SK-N-SH treated with all-trans-retinoic acid at 6 μM for 48 hours (cell line): ENCODE measurements around the gene INO80B.

ENCODE experiments used
- ATAC-seq: fragments of 200-7000 bp; cut with Tn5 transposase; 3 replicates; pipeline ENCODE4 v1.9.1; 2020; ENCODE audit warnings: mild to moderate bottlenecking, moderate library complexity
- ARNTL ChIP-seq: fragments of 450-650 bp; formaldehyde crosslinking; IDR thresholded peaks from 2 replicates; pipeline ENCODE4 v1.5.0; 2020; ENCODE audit warnings: low read depth, mild to moderate bottlenecking, moderate library complexity, borderline replicate concordance
- CSDC2 ChIP-seq: fragments of 250-450 bp; sonication (Bioruptor Pico); IDR thresholded peaks from 2 replicates; pipeline ENCODE4 v1.5.0; 2020; ENCODE audit warnings: mild to moderate bottlenecking, moderate library complexity
- ISL1 ChIP-seq: fragments of 250-450 bp; sonication (Bioruptor Pico); IDR thresholded peaks from 2 replicates; pipeline ENCODE4 v2.1.2; 2022; ENCODE audit warnings: mild to moderate bottlenecking, moderate library complexity
- SNAI2 ChIP-seq: fragments of 250-450 bp; sonication (Bioruptor Pico); IDR thresholded peaks from 2 replicates; pipeline ENCODE4 v1.5.0; 2020; ENCODE audit warnings: mild to moderate bottlenecking, moderate library complexity
- ZC3H10 ChIP-seq: fragments of 250-450 bp; sonication (Bioruptor Pico); IDR thresholded peaks from 2 replicates; pipeline ENCODE4 v1.5.1; 2021; ENCODE audit warnings: mild to moderate bottlenecking, moderate library complexity
- ZFP3 ChIP-seq: fragments of 250-450 bp; sonication (Bioruptor Pico); IDR thresholded peaks from 2 replicates; pipeline ENCODE4 v1.5.0; 2020; ENCODE audit warnings: mild to moderate bottlenecking, moderate library complexity
- TF ChIP-seq, protein P1 (sequence below): fragments of 250-450 bp; sonication (Bioruptor Pico); IDR thresholded peaks from 2 replicates; pipeline ENCODE4 v1.8.0; 2020; ENCODE audit warnings: mild to moderate bottlenecking, moderate library complexity, borderline replicate concordance

Gene INO80B

GRCh38 chr2:74505448-74506246, 50.8 kb downstream of the INO80B start:
- TF ChIP-seq ISL1 (CRISPR knock-in tag), result no peak
- ATAC-seq, result no peak

DNA sequence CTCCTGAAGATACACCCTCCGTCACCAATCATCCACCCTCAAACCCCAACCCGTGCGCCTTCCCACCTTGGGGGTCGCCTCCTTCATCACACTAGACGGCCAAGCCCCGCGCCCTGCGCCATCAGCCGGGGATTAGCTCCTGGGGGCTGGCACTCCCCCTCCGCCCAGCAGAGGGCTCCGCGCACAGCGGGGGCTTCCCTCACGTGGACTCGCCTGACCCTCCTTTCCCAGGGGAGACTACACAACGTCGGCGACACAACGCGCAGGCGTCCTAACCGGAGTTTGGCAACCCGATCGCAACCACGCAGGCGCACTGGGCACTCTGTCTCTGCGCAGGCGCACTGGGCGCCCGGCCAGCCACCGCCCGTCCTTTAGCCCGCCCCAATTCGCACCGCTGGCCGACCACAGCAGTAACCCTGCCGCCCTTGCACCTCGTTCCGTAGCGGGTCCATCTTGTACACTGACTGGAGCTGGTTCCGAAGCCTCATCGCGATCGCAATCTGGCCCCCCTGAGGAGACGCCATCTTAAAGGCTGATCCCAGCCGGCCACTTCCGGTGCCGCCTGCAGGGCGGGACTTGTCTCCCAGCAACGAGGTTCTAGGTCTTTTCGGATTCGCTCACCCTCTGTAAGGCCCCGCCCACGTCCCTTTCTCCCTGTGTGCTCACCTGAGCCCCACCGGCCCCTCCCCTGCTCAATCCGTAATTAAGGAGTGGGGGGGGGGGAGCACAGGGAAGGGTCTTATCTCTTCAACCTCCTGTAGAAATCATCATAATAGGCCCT, 52.4 kb downstream of the INO80B start, which contains the start of gene PCGF1:
Gene PCGF1 (minus strand): TSS at position 551 of the 781 bp plus-strand sequence. CDS start 27 bp downstream, at position 524.
- TF ChIP-seq CSDC2, result no peak
- TF ChIP-seq ZC3H10 (CRISPR knock-in tag), result no peak
- no peak for TF ChIP-seq ZFP3 (CRISPR knock-in tag)
- peak; percentile 92 for TF ChIP-seq ARNTL (CRISPR knock-in tag)
- TF ChIP-seq SNAI2 (CRISPR knock-in tag), result no peak
- TF ChIP-seq, protein P1, sequence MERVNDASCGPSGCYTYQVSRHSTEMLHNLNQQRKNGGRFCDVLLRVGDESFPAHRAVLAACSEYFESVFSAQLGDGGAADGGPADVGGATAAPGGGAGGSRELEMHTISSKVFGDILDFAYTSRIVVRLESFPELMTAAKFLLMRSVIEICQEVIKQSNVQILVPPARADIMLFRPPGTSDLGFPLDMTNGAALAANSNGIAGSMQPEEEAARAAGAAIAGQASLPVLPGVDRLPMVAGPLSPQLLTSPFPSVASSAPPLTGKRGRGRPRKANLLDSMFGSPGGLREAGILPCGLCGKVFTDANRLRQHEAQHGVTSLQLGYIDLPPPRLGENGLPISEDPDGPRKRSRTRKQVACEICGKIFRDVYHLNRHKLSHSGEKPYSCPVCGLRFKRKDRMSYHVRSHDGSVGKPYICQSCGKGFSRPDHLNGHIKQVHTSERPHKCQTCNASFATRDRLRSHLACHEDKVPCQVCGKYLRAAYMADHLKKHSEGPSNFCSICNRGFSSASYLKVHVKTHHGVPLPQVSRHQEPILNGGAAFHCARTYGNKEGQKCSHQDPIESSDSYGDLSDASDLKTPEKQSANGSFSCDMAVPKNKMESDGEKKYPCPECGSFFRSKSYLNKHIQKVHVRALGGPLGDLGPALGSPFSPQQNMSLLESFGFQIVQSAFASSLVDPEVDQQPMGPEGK (CRISPR knock-in tag), result no peak
- peak; percentile 93 for ATAC-seq
